NCI-H2081 treated with DMSO at 0.1 percent for 48 hours (cell line): ENCODE data around the gene EPHB1.
"Not testable (repeated sequence)": the region's sequence is repeated elsewhere in the genome, so short reads cannot be mapped to it uniquely, and the experiment has no call there.

Experiments used
- DNase-seq: peaks from one replicate; lab custom pipeline; 2025; lab: John Stamatoyannopoulos, UW

EPHB1 gene

DNA sequence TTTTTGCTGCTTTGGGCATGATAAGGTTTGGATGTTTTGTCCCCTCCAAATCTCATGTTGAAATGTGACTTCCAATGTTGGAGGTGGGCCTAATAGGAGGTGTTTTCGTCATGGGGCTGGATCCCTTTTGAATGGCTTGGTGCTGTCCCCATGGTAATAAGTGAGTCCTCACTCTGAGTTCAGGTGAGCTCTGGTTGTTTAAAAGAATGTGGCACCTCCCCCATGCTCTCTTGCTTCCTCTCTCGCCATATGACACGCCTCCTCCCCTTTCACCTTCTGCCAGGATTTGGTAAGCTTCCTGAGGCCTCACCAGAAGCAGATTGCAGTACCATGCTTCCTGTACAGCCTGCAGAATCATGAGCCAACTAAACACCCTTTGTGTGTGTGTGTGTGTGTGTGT, 255.5 kb downstream of the EPHB1 start:
- DNase-seq = no peak

GRCh38 chr3:135051409-135051973, 256.4 kb downstream of the EPHB1 start:
- no peak for DNase-seq

DNA sequence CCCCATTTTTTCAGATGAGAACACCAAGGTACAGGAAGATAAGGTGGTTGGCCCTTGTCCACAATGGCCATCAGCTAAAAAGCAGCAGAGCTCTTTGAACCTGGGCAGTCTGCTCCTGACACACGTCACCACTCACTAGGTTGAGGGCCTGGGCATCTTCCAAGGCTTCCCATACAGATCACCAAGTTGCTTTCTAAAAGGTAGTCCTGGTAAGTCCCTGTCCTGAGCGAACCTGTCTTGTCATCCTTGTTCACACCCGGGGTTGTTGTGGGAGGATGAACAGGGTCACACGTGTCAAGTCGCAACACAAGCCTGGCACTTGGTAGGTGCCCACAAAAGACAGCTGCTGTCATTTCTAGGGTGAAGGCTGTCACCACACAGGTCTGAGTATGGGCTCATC, 260.4 kb downstream of the EPHB1 start:
- no peak for DNase-seq

- DNase-seq = no peak
Observed at GRCh38 chr3:135056084-135056730, 261.1 kb downstream of the EPHB1 start.

- DNase-seq = no peak
Observed at GRCh38 chr3:135056733-135057310, 261.8 kb downstream of the EPHB1 start.

DNA sequence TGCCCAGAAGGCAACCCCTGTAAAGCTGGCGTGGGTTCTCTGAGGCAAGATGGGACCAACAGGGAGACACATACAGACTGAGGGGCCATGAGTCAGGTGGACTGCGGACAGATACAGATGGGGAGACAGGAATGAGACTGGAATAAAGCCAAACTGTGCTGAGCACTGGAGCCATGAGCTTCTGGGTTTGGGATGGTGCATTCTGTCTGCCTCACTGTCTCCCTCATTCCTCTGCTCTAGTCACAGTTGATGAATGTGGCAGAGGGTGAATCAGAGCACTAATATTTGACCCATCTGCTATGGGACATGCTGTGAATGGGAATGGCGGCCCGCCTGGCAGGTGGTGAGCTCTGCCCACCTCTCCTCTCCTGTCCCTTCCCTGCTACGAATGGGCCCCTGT, 262.9 kb downstream of the EPHB1 start:
- DNase-seq = no peak

DNA sequence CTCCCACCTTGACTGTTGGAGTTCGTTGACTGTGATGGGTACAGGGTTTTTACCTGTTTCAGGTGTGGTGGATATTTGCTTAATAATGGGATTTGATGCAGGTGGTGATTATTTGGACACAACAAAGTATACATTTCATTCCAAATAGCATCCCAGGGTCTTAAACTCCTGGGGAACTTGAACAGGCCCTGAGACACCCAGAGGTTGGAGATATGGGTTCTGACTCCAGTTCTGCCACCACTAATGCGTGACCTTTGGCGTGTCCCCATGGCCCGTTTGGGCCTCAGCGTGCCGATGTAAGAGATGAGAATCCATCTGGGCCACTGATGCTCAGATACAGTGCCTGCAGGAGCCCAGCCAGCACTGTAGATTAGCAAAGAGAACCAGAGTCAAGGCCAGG, 264.5 kb downstream of the EPHB1 start:
- no peak for DNase-seq

- not testable (repeated sequence) for DNase-seq
Observed at GRCh38 chr3:135066844-135067727, 272.0 kb downstream of the EPHB1 start.

DNA sequence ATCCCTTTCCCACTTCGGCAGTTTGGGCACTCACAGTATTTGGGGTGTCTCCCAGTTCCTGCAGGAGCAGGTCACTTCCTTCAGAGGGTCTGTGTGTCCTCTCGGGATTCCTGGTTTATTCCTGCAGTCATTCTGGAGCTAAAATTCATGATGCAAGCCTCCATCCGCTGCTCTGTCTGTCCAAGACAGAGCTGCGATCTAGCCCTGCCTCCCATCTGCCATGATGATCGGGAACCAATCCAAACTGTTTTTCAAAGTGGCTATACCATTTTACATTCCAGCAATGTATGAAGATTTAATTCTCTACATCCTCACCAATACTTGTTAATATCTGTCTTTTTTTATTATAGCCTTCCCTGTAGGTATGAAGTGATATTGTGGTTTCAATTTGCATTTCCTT, 273.0 kb downstream of the EPHB1 start:
- no peak for DNase-seq

DNA sequence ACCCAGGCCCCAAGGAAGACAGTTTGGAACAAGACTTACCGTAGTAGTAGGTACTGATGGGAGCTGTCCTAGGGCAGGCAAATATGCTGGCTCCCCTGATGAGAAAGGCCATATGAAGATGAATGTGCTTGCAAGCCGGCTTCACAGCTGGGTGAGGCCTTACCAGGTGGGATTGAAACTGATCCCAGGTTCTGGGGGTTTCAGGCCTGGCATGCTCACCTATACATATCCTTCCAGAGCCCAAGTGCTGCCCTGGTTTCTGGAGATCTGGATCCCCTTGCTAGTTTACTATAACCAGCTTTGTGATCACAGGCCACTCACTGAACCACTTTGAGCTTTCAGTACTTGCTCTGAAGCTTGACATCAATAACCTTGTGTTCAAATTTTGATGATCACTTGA, 274.3 kb downstream of the EPHB1 start:
- DNase-seq = no peak

DNA sequence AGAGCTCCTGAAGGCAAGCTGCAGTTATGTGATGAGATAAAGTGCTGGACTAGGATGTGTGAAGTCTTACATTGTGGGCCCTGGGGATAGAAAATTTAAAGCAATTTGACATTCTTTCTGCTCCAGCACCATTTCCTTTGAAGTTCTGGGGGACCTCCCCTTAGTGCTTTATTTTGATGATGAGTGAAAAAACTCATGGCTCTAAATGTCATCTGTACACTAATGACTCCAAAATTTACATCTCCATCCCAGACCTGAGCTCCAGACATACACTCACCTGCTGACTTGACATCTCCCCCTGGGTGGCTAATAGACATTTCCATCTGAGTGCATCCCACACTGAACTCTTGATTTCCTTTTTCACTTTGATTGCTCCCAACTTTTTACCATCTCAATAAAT, 276.4 kb downstream of the EPHB1 start:
- no peak for DNase-seq

DNA sequence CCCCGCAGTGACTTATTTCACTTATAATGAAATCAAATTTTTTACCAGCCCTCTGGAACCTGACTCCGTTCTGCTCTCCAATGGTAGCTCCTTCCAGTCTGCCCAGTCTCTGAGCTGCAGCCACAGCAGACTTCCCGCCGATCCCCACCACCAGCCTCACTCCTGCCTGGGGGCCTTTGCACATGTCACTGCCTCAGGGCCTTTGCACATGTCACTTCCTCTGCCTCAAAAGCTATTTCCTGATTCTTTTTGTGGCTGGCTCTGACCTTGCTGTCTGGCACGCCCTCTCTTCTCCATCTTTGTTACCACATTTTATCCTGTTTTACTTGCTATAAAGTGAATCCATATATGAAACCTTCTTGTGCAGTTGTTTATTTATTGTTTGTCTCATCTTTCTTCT, 277.4 kb downstream of the EPHB1 start:
- no peak for DNase-seq

GRCh38 chr3:135075157-135075556, 280.1 kb downstream of the EPHB1 start:
- DNase-seq = no peak

DNA sequence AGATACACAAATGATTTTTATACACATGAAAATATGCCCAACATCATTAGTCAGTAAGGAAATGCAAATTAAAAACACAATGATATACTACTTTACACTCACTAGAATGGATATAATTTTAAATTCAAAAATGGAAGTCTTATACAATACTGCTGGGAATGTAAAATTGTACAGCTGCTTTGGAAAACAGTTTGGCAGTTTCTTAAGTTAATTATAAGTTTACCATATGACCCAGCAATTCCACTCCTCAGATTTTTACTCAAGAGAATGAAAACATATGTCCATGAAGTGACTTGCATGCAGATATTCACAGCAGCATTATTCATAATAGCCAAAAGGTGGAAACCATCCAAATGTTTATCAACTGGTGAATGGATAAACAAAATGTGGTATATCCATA, 281.3 kb downstream of the EPHB1 start:
- no peak for DNase-seq

DNA sequence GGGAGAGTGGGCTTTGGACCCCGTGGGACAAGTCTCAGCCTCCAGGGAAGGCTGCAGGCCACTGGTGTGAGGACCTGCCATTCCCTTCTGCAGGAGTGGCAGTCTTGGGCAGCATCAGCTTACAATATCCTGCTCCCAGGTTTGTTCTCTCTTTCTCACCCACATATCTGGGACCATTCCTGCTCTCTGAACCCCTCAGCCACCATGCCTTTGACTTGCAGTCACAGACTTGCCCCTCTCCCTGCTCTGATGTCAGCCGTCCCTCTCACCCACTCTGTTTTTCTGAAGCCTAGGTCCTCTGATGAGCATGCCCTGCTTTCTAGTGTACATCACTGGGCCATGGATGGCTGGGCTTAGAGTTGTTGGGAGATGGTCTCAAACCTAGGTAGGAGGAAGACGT, 282.1 kb downstream of the EPHB1 start:
- DNase-seq = no peak

GRCh38 chr3:135078283-135078682, 283.2 kb downstream of the EPHB1 start:
- DNase-seq = no peak

- no peak for DNase-seq
Observed at GRCh38 chr3:135079095-135079494, 284.0 kb downstream of the EPHB1 start.

- no peak for DNase-seq
Observed at GRCh38 chr3:135081451-135081850, 286.4 kb downstream of the EPHB1 start.

GRCh38 chr3:135081856-135082434, 286.9 kb downstream of the EPHB1 start:
- DNase-seq = no peak

- no peak for DNase-seq
Observed at GRCh38 chr3:135082706-135083105, 287.6 kb downstream of the EPHB1 start.

- no peak for DNase-seq
Observed at GRCh38 chr3:135083179-135083578, 288.1 kb downstream of the EPHB1 start.

DNA sequence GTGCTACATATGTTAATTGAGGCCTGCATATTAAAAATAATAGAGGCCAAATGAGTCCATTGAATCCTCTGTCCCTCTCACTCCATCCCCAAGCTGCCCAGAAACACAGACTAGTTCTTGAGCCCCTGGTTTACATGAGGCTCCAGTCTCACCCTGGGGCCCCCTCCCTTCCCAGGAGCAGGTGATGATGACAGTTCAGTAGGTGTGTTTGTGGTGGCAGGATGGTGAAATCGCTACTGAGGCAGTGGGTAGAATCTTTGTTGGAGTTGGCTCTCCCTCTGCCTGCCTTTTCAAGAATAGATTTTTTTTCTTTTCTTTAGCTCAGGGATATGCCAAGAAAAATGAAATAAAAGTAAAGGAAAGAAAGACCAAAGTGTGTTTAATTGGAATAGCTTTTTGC, 288.7 kb downstream of the EPHB1 start:
- no peak for DNase-seq

GRCh38 chr3:135084405-135084804, 289.3 kb downstream of the EPHB1 start:
- no peak for DNase-seq
